HepG2 (cell line): ENCODE results near the gene SOX5. TPM values are rescaled to one million over a fixed set of nuclear protein-coding genes. Genes with fewer than 3 reads are reported as not detected.

ENCODE experiments used
- FOXO1 ChIP-seq: sonication (generic); formaldehyde crosslinking; IDR thresholded peaks from 2 replicates; pipeline ENCODE4 v1.4.0; 2020; ENCODE audit warnings: missing genetic modification reagents
- GATAD1 ChIP-seq: IDR thresholded peaks from 2 replicates; pipeline ENCODE4 v1.6.1; 2016; ENCODE audit warnings: missing genetic modification reagents, missing compliant biosample characterization
- ISL2 ChIP-seq: sonication (generic); formaldehyde crosslinking; IDR thresholded peaks from 2 replicates; pipeline ENCODE4 v1.5.0; 2020; ENCODE audit warnings: missing genetic modification reagents
- JUN ChIP-seq: sonication (generic); formaldehyde crosslinking; IDR thresholded peaks from 2 replicates; pipeline ENCODE4 v1.4.0; 2020; ENCODE audit warnings: mild to moderate bottlenecking, missing genetic modification reagents
- RXRA ChIP-seq: sonication (generic); formaldehyde crosslinking; IDR thresholded peaks from 2 replicates; pipeline ENCODE4 v1.5.1; 2020; ENCODE audit warnings: missing genetic modification reagents
- RXRB ChIP-seq: IDR thresholded peaks from 2 replicates; pipeline ENCODE4 v1.6.1; 2016; ENCODE audit warnings: borderline replicate concordance, missing genetic modification reagents, missing compliant biosample characterization
- ZNF768 ChIP-seq: sonication (generic); formaldehyde crosslinking; IDR thresholded peaks from 2 replicates; pipeline ENCODE4 v1.4.0; 2020; ENCODE audit warnings: missing genetic modification reagents
- polyA plus RNA-seq, 8 experiments: library from polyadenylated mRNA; depleted of rRNA in 3 of 8; stranded (reverse) in 7 of 8; unstranded in 1 of 8; fragments of >200 nt; fragmentation: Illumina TruSeq in 4 of 8; extraction: Trizol in 4 of 8; gene quantifications; 2 replicates each; pipeline versions ENCODE4 v1.2.1 to v1.2.3, GENCODE V29; 2011 to 2016; ENCODE audit warnings: low read depth in 4 of 8, missing spikeins in 1 of 8, mixed read lengths in 1 of 8; ENCODE audit not compliant: insufficient read depth in 1 of 8
- total RNA-seq, 5 experiments: library from RNA; depleted of rRNA; stranded (reverse); fragments of >200 nt; fragmentation: Illumina TruSeq; extraction: Trizol; gene quantifications; 2 replicates each; pipeline ENCODE4 v1.2.3, GENCODE V29; 2016; ENCODE audit warnings: low read depth in 1 of 5
- TF ChIP-seq, protein P1 (sequence below): sonication (generic); formaldehyde crosslinking; IDR thresholded peaks from 2 replicates; pipeline ENCODE4 v1.4.0; 2020; ENCODE audit warnings: mild to moderate bottlenecking, missing genetic modification reagents
- TF ChIP-seq, protein P2 (sequence below): sonication (generic); formaldehyde crosslinking; IDR thresholded peaks from 2 replicates; pipeline ENCODE4 v1.4.0; 2020; ENCODE audit warnings: mild to moderate bottlenecking, missing genetic modification reagents, borderline replicate concordance
- TF ChIP-seq, protein P3 (sequence below): sonication (generic); formaldehyde crosslinking; IDR thresholded peaks from 2 replicates; pipeline ENCODE4 v1.9.0; 2021; ENCODE audit warnings: missing genetic modification reagents, borderline replicate concordance
- TF ChIP-seq, protein P4 (sequence below): IDR thresholded peaks from 2 replicates; pipeline ENCODE4 v1.6.1; 2012; ENCODE audit warnings: low read depth, low read length, improper control_type of control experiment

Gene SOX5
- total and polyA plus RNA-seq, 2 of the 13 experiments (the other 11 are each of a cell fraction or from before 2014, with no cell fraction given), result 18.5 to 76.4 TPM

DNA sequence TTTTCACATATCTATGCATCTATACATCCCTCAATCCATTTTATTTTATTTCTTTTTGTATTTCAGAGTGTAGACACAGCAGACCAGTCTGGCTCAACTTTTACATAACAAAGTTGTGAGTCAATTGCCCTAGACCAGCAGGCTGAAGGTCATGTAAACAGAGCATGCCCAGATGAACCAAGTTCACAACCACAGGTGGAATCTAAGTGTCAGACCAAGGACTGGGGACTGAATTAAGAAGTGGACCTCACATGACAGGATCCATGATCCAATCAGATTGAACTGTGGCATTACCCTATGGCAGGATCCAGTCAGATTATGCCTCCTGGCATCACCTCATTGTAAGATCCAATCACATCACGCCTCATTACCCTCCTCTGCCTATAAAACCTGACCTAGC is 455.8 kb downstream of the SOX5 start (continued):
- TF ChIP-seq, protein P1, sequence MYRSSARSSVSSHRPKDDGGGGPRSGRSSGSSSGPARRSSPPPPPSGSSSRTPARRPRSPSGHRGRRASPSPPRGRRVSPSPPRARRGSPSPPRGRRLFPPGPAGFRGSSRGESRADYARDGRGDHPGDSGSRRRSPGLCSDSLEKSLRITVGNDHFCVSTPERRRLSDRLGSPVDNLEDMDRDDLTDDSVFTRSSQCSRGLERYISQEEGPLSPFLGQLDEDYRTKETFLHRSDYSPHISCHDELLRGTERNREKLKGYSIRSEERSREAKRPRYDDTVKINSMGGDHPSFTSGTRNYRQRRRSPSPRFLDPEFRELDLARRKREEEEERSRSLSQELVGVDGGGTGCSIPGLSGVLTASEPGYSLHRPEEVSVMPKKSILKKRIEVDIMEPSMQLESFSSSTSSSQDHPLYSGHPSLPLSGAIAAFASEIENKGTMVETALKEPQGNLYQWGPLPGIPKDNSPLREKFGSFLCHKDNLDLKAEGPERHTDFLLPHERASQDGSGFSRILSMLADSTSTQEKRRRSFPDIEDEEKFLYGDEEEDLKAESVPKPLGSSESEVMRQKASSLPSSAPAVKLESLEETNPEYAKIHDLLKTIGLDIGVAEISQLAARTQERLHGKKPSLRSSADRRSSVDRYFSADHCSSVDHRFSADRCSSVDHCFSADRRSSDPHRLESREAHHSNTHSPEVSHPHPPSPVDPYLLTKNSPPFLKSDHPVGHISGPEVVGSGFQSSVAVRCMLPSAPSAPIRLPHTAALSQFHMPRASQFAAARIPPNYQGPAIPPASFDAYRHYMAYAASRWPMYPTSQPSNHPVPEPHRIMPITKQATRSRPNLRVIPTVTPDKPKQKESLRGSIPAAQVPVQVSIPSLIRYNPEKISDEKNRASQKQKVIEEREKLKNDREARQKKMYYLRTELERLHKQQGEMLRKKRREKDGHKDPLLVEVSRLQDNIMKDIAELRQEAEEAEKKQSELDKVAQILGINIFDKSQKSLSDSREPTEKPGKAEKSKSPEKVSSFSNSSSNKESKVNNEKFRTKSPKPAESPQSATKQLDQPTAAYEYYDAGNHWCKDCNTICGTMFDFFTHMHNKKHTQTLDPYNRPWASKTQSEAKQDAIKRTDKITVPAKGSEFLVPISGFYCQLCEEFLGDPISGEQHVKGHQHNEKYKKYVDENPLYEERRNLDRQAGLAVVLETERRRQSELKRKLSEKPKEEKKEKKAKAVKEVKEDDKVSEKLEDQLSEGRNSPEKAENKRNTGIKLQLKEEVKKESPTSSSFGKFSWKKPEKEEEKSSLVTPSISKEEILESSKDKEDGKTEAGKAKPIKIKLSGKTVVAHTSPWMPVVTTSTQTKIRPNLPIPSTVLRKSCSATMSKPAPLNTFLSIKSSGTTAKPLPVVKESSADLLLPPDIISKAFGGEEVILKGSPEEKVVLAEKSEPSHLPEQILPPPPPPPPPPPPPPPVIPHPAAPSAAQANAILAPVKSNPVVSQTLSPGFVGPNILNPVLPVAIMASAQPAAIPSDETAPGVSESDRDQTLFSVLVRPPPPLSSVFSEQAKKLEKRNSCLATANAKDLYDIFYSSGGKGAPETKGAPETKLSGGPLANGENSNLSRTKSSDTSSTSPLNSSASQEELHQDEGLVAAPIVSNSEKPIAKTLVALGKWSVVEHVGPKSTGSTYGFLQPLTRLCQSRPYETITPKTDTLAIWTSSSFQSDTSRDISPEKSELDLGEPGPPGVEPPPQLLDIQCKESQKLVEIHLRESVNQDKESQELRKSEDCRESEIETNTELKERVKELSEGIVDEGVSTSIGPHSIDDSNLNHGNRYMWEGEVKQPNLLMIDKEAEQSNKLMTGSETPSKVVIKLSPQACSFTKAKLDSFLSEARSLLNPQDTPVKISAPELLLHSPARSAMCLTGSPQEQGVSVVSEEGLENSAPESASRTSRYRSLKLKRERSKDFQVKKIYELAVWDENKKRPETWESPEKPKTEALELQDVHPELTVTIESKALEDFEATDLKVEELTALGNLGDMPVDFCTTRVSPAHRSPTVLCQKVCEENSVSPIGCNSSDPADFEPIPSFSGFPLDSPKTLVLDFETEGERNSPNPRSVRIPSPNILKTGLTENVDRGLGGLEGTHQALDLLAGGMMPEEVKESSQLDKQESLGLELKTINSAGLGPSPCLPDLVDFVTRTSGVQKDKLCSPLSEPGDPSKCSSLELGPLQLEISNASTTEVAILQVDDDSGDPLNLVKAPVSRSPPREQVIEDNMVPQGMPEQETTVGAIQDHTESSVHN (CRISPR knock-in tag), result no peak
- TF ChIP-seq, protein P2, sequence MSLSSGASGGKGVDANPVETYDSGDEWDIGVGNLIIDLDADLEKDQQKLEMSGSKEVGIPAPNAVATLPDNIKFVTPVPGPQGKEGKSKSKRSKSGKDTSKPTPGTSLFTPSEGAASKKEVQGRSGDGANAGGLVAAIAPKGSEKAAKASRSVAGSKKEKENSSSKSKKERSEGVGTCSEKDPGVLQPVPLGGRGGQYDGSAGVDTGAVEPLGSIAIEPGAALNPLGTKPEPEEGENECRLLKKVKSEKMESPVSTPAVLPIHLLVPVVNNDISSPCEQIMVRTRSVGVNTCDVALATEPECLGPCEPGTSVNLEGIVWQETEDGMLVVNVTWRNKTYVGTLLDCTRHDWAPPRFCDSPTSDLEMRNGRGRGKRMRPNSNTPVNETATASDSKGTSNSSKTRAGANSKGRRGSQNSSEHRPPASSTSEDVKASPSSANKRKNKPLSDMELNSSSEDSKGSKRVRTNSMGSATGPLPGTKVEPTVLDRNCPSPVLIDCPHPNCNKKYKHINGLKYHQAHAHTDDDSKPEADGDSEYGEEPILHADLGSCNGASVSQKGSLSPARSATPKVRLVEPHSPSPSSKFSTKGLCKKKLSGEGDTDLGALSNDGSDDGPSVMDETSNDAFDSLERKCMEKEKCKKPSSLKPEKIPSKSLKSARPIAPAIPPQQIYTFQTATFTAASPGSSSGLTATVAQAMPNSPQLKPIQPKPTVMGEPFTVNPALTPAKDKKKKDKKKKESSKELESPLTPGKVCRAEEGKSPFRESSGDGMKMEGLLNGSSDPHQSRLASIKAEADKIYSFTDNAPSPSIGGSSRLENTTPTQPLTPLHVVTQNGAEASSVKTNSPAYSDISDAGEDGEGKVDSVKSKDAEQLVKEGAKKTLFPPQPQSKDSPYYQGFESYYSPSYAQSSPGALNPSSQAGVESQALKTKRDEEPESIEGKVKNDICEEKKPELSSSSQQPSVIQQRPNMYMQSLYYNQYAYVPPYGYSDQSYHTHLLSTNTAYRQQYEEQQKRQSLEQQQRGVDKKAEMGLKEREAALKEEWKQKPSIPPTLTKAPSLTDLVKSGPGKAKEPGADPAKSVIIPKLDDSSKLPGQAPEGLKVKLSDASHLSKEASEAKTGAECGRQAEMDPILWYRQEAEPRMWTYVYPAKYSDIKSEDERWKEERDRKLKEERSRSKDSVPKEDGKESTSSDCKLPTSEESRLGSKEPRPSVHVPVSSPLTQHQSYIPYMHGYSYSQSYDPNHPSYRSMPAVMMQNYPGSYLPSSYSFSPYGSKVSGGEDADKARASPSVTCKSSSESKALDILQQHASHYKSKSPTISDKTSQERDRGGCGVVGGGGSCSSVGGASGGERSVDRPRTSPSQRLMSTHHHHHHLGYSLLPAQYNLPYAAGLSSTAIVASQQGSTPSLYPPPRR (CRISPR knock-in tag), result no peak
- TF ChIP-seq, protein P3, sequence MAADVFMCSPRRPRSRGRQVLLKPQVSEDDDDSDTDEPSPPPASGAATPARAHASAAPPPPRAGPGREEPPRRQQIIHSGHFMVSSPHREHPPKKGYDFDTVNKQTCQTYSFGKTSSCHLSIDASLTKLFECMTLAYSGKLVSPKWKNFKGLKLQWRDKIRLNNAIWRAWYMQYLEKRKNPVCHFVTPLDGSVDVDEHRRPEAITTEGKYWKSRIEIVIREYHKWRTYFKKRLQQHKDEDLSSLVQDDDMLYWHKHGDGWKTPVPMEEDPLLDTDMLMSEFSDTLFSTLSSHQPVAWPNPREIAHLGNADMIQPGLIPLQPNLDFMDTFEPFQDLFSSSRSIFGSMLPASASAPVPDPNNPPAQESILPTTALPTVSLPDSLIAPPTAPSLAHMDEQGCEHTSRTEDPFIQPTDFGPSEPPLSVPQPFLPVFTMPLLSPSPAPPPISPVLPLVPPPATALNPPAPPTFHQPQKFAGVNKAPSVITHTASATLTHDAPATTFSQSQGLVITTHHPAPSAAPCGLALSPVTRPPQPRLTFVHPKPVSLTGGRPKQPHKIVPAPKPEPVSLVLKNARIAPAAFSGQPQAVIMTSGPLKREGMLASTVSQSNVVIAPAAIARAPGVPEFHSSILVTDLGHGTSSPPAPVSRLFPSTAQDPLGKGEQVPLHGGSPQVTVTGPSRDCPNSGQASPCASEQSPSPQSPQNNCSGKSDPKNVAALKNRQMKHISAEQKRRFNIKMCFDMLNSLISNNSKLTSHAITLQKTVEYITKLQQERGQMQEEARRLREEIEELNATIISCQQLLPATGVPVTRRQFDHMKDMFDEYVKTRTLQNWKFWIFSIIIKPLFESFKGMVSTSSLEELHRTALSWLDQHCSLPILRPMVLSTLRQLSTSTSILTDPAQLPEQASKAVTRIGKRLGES, result no peak
- TF ChIP-seq ZNF768, result no peak
- no peak for TF ChIP-seq JUN
- no peak for TF ChIP-seq ISL2 (CRISPR knock-in tag)
- TF ChIP-seq RXRB (CRISPR knock-in tag), result peak; percentile 84
- TF ChIP-seq, protein P4, sequence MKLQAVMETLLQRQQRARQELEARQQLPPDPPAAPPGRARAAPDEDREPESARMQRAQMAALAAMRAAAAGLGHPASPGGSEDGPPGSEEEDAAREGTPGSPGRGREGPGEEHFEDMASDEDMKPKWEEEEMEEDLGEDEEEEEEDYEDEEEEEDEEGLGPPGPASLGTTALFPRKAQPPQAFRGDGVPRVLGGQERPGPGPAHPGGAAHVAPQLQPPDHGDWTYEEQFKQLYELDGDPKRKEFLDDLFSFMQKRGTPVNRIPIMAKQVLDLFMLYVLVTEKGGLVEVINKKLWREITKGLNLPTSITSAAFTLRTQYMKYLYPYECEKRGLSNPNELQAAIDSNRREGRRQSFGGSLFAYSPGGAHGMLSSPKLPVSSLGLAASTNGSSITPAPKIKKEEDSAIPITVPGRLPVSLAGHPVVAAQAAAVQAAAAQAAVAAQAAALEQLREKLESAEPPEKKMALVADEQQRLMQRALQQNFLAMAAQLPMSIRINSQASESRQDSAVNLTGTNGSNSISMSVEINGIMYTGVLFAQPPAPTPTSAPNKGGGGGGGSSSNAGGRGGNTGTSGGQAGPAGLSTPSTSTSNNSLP, result 0 out of 2 replicates have a peak, but pooled peaks have one; percentile 30
- peak; percentile 45; the same call in 1 of the 2 replicates for TF ChIP-seq RXRA
- peak; percentile 23; the same call in 1 of the 2 replicates for TF ChIP-seq FOXO1 (CRISPR knock-in tag)
- TF ChIP-seq GATAD1 (CRISPR knock-in tag), result peak; percentile 20; the same call in 1 of the 2 replicates
